ENCODE results near the gene MCF2L. TPM values are rescaled to one million over a fixed set of nuclear protein-coding genes. Genes with fewer than 3 reads are reported as not detected.

MCF2L gene
- total and polyA plus RNA-seq, 2 experiments from 2014 or later: 4.8 to 25.6 TPM

- H3K36me3 ChIP-seq (ENCODE audit: insufficient read depth): no peaks in the 10 kb centered on the region
- H3K27ac ChIP-seq (ENCODE audit: low read depth): no peak overlapping the region
- H3K36me3 Mint-ChIP-seq (ENCODE audit: low read depth): no peaks in the 10 kb centered on the region
- no peak overlapping the region; the same call in 1 of the 2 replicates for H3K27ac Mint-ChIP-seq
- H3K9me3 Mint-ChIP-seq: no peaks in the 10 kb centered on the region
- H3F3A ChIP-seq (replicated peaks; ENCODE audit: low read depth): no peaks in the 10 kb centered on the region
- H3K4me2 ChIP-seq: no peak overlapping the region
- H3K4me3 ChIP-seq: no peak overlapping the region
- no peak for DNase-seq (ENCODE audit: low spot score)
- no peaks in the 10 kb centered on the region for H4K20me1 ChIP-seq (replicated peaks; ENCODE audit: insufficient read depth)
- H3K4me1 Mint-ChIP-seq: peaks cover 18% of the 10 kb centered on the region
- H3K4me1 ChIP-seq (ENCODE audit: insufficient read depth): no peaks in the 10 kb centered on the region
- H3K79me2 ChIP-seq (replicated peaks; ENCODE audit: insufficient read depth): no peaks in the 10 kb centered on the region
- TF ChIP-seq POLR2AphosphoS5 (IDR thresholded peaks at IDR 0.05; ENCODE audit: low read depth): no peak
- TF ChIP-seq JUNB (IDR thresholded peaks at IDR 0.05; ENCODE audit: unreplicated experiment): no peak
- no peak for TF ChIP-seq EZH2phosphoT487 (IDR thresholded peaks at IDR 0.05; ENCODE audit: unreplicated experiment)
- TF ChIP-seq NANOG (IDR thresholded peaks at IDR 0.05; ENCODE audit: borderline replicate concordance): no peak
- TF ChIP-seq ZNF331 (CRISPR knock-in tag; IDR thresholded peaks at IDR 0.05; ENCODE audit: low read depth): no peak
- no peak for TF ChIP-seq EZH2 (IDR thresholded peaks at IDR 0.05; ENCODE audit: low read depth, unreplicated experiment)
- TF ChIP-seq, protein P1, sequence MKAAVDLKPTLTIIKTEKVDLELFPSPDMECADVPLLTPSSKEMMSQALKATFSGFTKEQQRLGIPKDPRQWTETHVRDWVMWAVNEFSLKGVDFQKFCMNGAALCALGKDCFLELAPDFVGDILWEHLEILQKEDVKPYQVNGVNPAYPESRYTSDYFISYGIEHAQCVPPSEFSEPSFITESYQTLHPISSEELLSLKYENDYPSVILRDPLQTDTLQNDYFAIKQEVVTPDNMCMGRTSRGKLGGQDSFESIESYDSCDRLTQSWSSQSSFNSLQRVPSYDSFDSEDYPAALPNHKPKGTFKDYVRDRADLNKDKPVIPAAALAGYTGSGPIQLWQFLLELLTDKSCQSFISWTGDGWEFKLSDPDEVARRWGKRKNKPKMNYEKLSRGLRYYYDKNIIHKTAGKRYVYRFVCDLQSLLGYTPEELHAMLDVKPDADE (IDR thresholded peaks at IDR 0.05): no peak
- no peak for TF ChIP-seq STAT1 (IDR thresholded peaks at IDR 0.05; ENCODE audit: unreplicated experiment)
- TF ChIP-seq, protein P2, sequence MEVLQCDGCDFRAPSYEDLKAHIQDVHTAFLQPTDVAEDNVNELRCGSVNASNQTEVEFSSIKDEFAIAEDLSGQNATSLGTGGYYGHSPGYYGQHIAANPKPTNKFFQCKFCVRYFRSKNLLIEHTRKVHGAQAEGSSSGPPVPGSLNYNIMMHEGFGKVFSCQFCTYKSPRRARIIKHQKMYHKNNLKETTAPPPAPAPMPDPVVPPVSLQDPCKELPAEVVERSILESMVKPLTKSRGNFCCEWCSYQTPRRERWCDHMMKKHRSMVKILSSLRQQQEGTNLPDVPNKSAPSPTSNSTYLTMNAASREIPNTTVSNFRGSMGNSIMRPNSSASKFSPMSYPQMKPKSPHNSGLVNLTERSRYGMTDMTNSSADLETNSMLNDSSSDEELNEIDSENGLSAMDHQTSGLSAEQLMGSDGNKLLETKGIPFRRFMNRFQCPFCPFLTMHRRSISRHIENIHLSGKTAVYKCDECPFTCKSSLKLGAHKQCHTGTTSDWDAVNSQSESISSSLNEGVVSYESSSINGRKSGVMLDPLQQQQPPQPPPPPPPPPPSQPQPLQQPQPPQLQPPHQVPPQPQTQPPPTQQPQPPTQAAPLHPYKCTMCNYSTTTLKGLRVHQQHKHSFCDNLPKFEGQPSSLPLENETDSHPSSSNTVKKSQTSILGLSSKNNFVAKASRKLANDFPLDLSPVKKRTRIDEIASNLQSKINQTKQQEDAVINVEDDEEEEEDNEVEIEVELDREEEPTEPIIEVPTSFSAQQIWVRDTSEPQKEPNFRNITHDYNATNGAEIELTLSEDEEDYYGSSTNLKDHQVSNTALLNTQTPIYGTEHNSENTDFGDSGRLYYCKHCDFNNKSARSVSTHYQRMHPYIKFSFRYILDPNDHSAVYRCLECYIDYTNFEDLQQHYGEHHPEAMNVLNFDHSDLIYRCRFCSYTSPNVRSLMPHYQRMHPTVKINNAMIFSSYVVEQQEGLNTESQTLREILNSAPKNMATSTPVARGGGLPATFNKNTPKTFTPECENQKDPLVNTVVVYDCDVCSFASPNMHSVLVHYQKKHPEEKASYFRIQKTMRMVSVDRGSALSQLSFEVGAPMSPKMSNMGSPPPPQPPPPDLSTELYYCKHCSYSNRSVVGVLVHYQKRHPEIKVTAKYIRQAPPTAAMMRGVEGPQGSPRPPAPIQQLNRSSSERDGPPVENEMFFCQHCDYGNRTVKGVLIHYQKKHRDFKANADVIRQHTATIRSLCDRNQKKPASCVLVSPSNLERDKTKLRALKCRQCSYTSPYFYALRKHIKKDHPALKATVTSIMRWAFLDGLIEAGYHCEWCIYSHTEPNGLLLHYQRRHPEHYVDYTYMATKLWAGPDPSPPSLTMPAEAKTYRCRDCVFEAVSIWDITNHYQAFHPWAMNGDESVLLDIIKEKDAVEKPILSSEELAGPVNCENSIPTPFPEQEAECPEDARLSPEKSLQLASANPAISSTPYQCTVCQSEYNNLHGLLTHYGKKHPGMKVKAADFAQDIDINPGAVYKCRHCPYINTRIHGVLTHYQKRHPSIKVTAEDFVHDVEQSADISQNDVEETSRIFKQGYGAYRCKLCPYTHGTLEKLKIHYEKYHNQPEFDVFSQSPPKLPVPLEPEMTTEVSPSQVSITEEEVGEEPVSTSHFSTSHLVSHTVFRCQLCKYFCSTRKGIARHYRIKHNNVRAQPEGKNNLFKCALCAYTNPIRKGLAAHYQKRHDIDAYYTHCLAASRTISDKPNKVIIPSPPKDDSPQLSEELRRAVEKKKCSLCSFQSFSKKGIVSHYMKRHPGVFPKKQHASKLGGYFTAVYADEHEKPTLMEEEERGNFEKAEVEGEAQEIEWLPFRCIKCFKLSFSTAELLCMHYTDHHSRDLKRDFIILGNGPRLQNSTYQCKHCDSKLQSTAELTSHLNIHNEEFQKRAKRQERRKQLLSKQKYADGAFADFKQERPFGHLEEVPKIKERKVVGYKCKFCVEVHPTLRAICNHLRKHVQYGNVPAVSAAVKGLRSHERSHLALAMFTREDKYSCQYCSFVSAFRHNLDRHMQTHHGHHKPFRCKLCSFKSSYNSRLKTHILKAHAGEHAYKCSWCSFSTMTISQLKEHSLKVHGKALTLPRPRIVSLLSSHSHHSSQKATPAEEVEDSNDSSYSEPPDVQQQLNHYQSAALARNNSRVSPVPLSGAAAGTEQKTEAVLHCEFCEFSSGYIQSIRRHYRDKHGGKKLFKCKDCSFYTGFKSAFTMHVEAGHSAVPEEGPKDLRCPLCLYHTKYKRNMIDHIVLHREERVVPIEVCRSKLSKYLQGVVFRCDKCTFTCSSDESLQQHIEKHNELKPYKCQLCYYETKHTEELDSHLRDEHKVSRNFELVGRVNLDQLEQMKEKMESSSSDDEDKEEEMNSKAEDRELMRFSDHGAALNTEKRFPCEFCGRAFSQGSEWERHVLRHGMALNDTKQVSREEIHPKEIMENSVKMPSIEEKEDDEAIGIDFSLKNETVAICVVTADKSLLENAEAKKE (CRISPR knock-in tag; IDR thresholded peaks at IDR 0.05): no peak
- no peak for TF ChIP-seq CTCF (conservative IDR thresholded peaks at IDR 0.05; ENCODE audit: low read depth in 2 of 2)
- no peak for TF ChIP-seq CREB1 (CRISPR knock-in tag; IDR thresholded peaks at IDR 0.05; ENCODE audit: low read depth)
- no peak for TF ChIP-seq ZNF114 (CRISPR knock-in tag; IDR thresholded peaks at IDR 0.05)
- no peaks in the 10 kb centered on the region for H3K9me2 ChIP-seq (ENCODE audit: insufficient read depth)
- H3K4me3 Mint-ChIP-seq: no peak overlapping the region
- peaks cover 7% of the 10 kb centered on the region for H3K27me3 Mint-ChIP-seq (ENCODE audit: insufficient read depth, low read depth, poor library complexity)
- no peaks in the 10 kb centered on the region for H3K27me3 ChIP-seq (ENCODE audit: insufficient read depth)
- H2AFZ ChIP-seq: no peak overlapping the region
- ATAC-seq: no peak
Observed at GRCh38 chr13:113095146-113096051, 126.4 kb downstream of the MCF2L start.
